GM12873 (cell line): ENCODE data around the gene ZFAND6.

ENCODE experiments used
- CTCF ChIP-seq: IDR thresholded peaks from 2 replicates; pipeline ENCODE4 v1.5.1; 2012; ENCODE audit warnings: low read depth, mild to moderate bottlenecking, moderate library complexity, low read length, control low read depth; ENCODE audit not compliant: insufficient read depth; ENCODE audit errors: missing control alignments

Gene ZFAND6

GRCh38 chr15:80095969-80096368, 36.5 kb downstream of the ZFAND6 start:
- no peak for TF ChIP-seq CTCF

- no peak for TF ChIP-seq CTCF
These were observed 38.9 kb downstream of the ZFAND6 start for GRCh38 chr15:80098341-80098740.

GRCh38 chr15:80099241-80099640, 39.8 kb downstream of the ZFAND6 start:
- no peak for TF ChIP-seq CTCF

GRCh38 chr15:80100247-80100646, 40.8 kb downstream of the ZFAND6 start:
- no peak for TF ChIP-seq CTCF

GRCh38 chr15:80105193-80105592, 45.7 kb downstream of the ZFAND6 start:
- no peak for TF ChIP-seq CTCF

GRCh38 chr15:80105595-80105994, 46.1 kb downstream of the ZFAND6 start:
- no peak for TF ChIP-seq CTCF

DNA sequence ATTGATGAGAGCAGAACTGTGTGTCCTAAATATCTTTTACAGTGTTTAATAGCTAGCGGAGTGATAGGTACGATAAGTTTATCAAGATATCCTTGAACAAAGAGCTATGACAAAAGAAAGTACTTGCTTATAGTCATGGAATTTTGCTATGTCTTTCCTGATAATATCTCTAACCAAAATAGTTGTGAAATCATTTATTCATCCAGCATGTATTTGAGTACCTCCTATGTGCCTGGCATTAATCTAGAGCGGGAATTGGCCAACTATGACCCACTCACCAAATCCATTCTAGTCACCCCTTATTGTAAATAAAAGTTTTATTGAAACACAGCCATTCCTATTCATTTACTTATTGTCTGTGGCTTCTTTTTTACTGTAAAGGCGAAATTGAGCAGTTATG, 46.6 kb downstream of the ZFAND6 start:
- no peak for TF ChIP-seq CTCF
